ENCODE data around the gene ZBTB49. TPM values are rescaled to one million over a fixed set of nuclear protein-coding genes. Genes with fewer than 3 reads are reported as not detected.

ZBTB49 gene
- total RNA-seq, 3 donors from 2014 or later, result 3.5 to 8.9 (median 8.4) TPM

DNA sequence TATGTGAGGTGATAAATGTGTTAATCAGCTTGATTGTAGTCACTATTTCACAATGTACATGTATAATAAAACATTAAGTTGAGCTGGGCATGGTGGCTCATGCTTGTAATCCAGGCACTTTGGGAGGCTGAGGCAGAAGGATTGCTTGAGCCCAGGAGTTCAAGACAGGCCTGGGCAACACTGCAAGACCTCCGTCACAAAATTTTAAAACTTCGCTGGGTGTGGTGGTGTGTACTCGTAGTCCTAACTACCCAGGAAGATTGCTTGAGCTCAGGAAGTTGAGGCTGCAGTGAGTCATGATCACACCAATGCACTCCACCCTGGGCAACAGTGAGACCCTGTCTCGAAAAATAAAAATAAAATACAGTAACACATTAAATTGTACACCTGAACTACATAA lies 20.2 kb upstream of the ZBTB49 start:
- DNase-seq, result no peak
- TF ChIP-seq CTCF (IDR thresholded peaks at IDR 0.05), result no peak
- ATAC-seq, result peak; percentile 67
- H3K9me3 ChIP-seq, result no peaks in the 10 kb centered on the region
- no peak overlapping the region for H3K4me3 ChIP-seq
- intact Hi-C loops (cut with DNase I, micrococcal nuclease), result no loop called here
- peaks cover 7% of the 10 kb centered on the region for H3K36me3 ChIP-seq (ENCODE audit: low read depth)
- no peaks in the 10 kb centered on the region for H3K4me1 ChIP-seq (ENCODE audit: low read depth)

- H3K4me1 ChIP-seq (ENCODE audit: low read depth), result no peaks in the 10 kb centered on the region
- no peak for ATAC-seq
- H3K4me3 ChIP-seq, result no peak overlapping the region
- DNase-seq, result no peak
- intact Hi-C loops (cut with DNase I, micrococcal nuclease), result no loop called here
- H3K9me3 ChIP-seq, result no peaks in the 10 kb centered on the region
- TF ChIP-seq CTCF (IDR thresholded peaks at IDR 0.05), result no peak
- H3K36me3 ChIP-seq (ENCODE audit: low read depth), result peaks cover 7% of the 10 kb centered on the region
Measured at GRCh38 chr4:4270529-4270928, 19.5 kb upstream of the ZBTB49 start.

DNA sequence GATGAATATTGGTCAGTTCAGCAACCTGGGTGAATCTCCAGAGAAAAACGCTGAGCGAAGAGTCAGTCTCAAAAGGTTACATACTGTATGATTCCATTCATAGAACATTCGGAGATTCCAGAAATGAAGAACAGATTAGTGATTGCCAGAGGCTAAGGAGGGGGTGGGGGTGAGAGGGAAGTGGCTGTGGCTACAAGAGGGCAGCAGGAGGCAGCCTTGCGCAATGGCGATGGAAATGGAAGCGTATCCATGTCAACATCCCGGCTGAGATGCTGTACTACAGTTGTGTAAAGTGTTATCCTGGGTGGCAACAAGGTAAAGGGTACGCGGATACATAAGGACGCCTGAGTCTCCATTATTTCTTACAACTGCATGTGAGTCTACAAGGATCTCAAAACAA lies 18.1 kb upstream of the ZBTB49 start:
- peaks cover 7% of the 10 kb centered on the region for H3K36me3 ChIP-seq (ENCODE audit: low read depth)

DNA sequence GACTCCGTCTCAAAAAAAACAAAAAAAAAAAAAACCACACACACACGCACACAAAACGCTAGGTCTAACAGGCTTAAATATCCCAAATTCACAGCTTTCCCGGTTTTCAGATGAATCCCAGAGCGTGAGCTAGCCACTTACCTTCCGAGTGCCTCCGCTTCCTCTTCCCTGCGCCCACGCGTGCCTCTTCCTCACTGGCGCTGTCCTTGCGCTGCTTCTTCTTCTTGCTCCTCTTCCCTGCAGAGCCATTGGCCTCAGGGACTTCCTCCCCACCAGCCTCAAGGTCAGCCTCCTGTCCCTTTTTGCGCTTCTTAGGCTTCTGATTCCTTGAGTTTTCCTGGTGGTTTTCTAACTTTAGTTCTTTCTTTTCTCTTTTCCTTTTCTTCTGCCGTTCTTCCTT lies 15.8 kb upstream of the ZBTB49 start:
- TF ChIP-seq CTCF (IDR thresholded peaks at IDR 0.05), result no peak

More for the DNA sequence above, 18.1 kb upstream of the ZBTB49 start:
- intact Hi-C loops (cut with DNase I, micrococcal nuclease), result no loop called here
- Histone ChIP-seq H3K4me1 (ENCODE audit: low read depth) (no peaks in the 10 kb centered on the region), H3K4me3 (no peak overlapping the region), H3K9me3 (no peaks in the 10 kb centered on the region)
- no peak for DNase-seq
- no peak for ATAC-seq
- no peak for TF ChIP-seq CTCF (IDR thresholded peaks at IDR 0.05)

GRCh38 chr4:4277531-4277930 lies 12.5 kb upstream of the ZBTB49 start:
- ATAC-seq, result no peak
- no peak for DNase-seq
- intact Hi-C loops (cut with DNase I, micrococcal nuclease), result no loop called here
- Histone ChIP-seq H3K4me1 (ENCODE audit: low read depth) (no peaks in the 10 kb centered on the region), H3K36me3 (ENCODE audit: low read depth) (peaks cover 15% of the 10 kb centered on the region), H3K9me3 (no peaks in the 10 kb centered on the region), H3K4me3 (no peak overlapping the region)
- no peak for TF ChIP-seq CTCF (IDR thresholded peaks at IDR 0.05)

More for the DNA sequence above, 15.8 kb upstream of the ZBTB49 start:
- peaks cover 10% of the 10 kb centered on the region for H3K36me3 ChIP-seq (ENCODE audit: low read depth)
- intact Hi-C loops (cut with DNase I, micrococcal nuclease), result no loop called here
- no peak overlapping the region for H3K4me3 ChIP-seq
- no peaks in the 10 kb centered on the region for H3K9me3 ChIP-seq
- no peak for DNase-seq
- H3K4me1 ChIP-seq (ENCODE audit: low read depth), result no peaks in the 10 kb centered on the region
- no peak for ATAC-seq

DNA sequence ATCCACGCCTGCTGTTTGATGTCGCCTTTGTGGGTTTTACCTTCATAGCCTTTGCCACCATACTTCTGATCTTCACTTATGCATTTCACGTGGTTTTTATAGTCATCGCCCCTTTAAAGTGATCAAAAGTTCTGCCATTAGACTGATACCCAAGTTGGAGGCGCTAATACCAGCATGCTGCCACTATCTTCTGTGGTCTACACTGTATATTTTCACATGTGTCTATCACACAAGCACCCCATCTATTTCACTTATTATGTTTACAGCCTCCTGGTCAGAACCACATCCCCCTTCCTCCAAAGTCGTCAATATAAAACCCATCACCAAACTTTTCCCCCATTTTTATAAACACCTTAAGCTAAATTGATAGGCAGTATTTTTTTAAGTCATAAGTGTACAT lies 8.3 kb upstream of the ZBTB49 start:
- H3K4me3 ChIP-seq, result no peak overlapping the region
- ATAC-seq (no peak), DNase-seq (no peak)
- intact Hi-C loops (cut with DNase I, micrococcal nuclease), result no loop called here
- H3K9me3 ChIP-seq, result no peaks in the 10 kb centered on the region
- peaks cover 8% of the 10 kb centered on the region for H3K36me3 ChIP-seq (ENCODE audit: low read depth)
- H3K4me1 ChIP-seq (ENCODE audit: low read depth), result no peaks in the 10 kb centered on the region
- no peak for TF ChIP-seq CTCF (IDR thresholded peaks at IDR 0.05)
